Fibroblast of lung (primary cell): Measurements from ENCODE around the gene STX3. TPM values are rescaled to one million over a fixed set of nuclear protein-coding genes. Genes with fewer than 3 reads are reported as not detected.

Experiments used
- DNase-seq, 2 donors: peaks; one replicate each; pipeline versions ENCODE4 v3.0.0 to v3.0.0-alpha.2; 2010; ENCODE audit warnings: low read depth in 2 of 2
- H2AFZ ChIP-seq: 2 replicates; pipeline ENCODE4 v1.5.1; 2012; ENCODE audit warnings: low read length, control low read depth, inconsistent platforms
- H3K27ac ChIP-seq: 2 replicates; pipeline ENCODE4 v1.5.1; 2011; ENCODE audit warnings: low read length, control low read depth; ENCODE audit not compliant: insufficient read depth
- H3K27me3 ChIP-seq: 2 replicates; pipeline ENCODE4 v1.5.1; 2011; ENCODE audit warnings: mild to moderate bottlenecking, low read length; ENCODE audit not compliant: control insufficient read depth, insufficient read depth
- H3K36me3 ChIP-seq: 2 replicates; pipeline ENCODE4 v1.5.1; 2011; ENCODE audit warnings: low read length; ENCODE audit not compliant: control insufficient read depth, insufficient read depth
- H3K4me1 ChIP-seq: 2 replicates; pipeline ENCODE4 v1.5.1; 2011; ENCODE audit warnings: low read length; ENCODE audit not compliant: control insufficient read depth, insufficient read depth; ENCODE audit errors: extremely low read depth
- H3K4me2 ChIP-seq: 2 replicates; pipeline ENCODE4 v1.5.1; 2011; ENCODE audit warnings: low read length, control low read depth; ENCODE audit not compliant: insufficient read depth; ENCODE audit errors: extremely low read depth
- H3K4me3 ChIP-seq, 4 experiments: fragments of 200-600 bp in 1 of 4; sonication (generic) in 1 of 4; replicated peaks in 1 of 4; 2 replicates each; pipeline ENCODE4 v1.5.1; 2011 to 2016; ENCODE audit warnings: low read length in 4 of 4, low read depth in 3 of 4, mild to moderate bottlenecking in 3 of 4, control low read depth in 2 of 4, inconsistent platforms in 1 of 4, mixed read lengths in 1 of 4; ENCODE audit not compliant: insufficient read depth in 1 of 4; ENCODE audit errors: control extremely low read depth in 1 of 4
- H3K79me2 ChIP-seq: 2 replicates; pipeline ENCODE4 v1.5.1; 2012; ENCODE audit warnings: mild to moderate bottlenecking, low read length, inconsistent platforms; ENCODE audit not compliant: control insufficient read depth, insufficient read depth
- H3K9ac ChIP-seq: 2 replicates; pipeline ENCODE4 v1.5.1; 2011; ENCODE audit warnings: mild to moderate bottlenecking, low read length, control low read depth; ENCODE audit not compliant: insufficient read depth
- H3K9me3 ChIP-seq: 2 replicates; pipeline ENCODE4 v1.5.1; 2012; ENCODE audit warnings: low read depth, low read length; ENCODE audit not compliant: control insufficient read depth, insufficient read depth
- H4K20me1 ChIP-seq: 2 replicates; pipeline ENCODE4 v1.5.1; 2011; ENCODE audit warnings: low read length; ENCODE audit not compliant: control insufficient read depth, insufficient read depth; ENCODE audit errors: extremely low read depth
- EZH2 ChIP-seq: IDR thresholded peaks from 2 replicates; pipeline ENCODE4 v1.5.1; 2012; ENCODE audit warnings: low read length, control low read depth, mild to moderate bottlenecking; ENCODE audit errors: missing control alignments
- polyA plus RNA-seq, 2 donors: library from polyadenylated mRNA; depleted of rRNA in 1 of 2; stranded (reverse) in 1 of 2; unstranded in 1 of 2; fragments of >200 nt; gene quantifications; 2 replicates each; pipeline ENCODE4 v1.2.1, GENCODE V29; 2011 to 2012; ENCODE audit warnings: missing spikeins in 1 of 2
- total RNA-seq: library from RNA; depleted of rRNA; stranded (reverse); fragments of >200 nt; gene quantifications from 2 replicates; pipeline ENCODE4 v1.2.1, GENCODE V29; 2014
- TF ChIP-seq, protein P1 (sequence below), 2 donors: IDR thresholded peaks in 1 of 2; conservative IDR thresholded peaks in 1 of 2; 1 replicate in 1 of 2; 2 replicates in 1 of 2; pipeline ENCODE4 v1.5.1; 2011 to 2012; ENCODE audit warnings: low read length in 2 of 2, control low read depth in 1 of 2, inconsistent platforms in 1 of 2, low read depth in 1 of 2, mild to moderate bottlenecking in 1 of 2

STX3 gene
- total and polyA plus RNA-seq, 2 donors (not counting 1 experiment from before 2014, with no cell fraction given): 19.0 to 21.9 TPM

DNA sequence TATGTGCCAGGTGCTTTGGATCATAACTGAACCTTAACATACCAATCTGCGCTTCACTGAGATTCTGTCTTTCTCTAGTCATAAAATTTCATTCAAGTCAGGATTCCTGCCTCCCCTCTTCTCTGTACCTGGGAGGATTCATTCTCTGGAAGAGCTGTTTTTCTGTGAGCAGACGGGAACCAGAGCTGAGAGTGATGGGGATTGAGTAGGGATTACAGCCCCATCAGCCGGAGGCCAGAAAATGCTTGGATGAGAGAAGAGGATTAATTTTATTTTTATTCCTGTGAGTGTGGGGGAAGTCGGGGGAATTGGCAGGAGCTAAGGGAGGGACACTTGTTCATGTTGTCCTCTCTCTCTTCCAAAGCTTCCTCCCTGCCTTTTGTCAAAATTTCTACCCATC lies 4.7 kb downstream of the STX3 start:
- Histone ChIP-seq H3K27me3 (no peaks in the 10 kb centered on the region), H3K36me3 (no peaks in the 10 kb centered on the region), H3K9me3 (no peaks in the 10 kb centered on the region), H3K79me2 (peaks cover 20% of the 10 kb centered on the region), H3K27ac (no peak overlapping the region), H4K20me1 (no peaks in the 10 kb centered on the region), H2AFZ (no peak overlapping the region), H3K4me1 (peaks cover 2% of the 10 kb centered on the region), H3K9ac (no peak overlapping the region), H3K4me2 (no peak overlapping the region), H3K4me3 (no peak overlapping the region)
- no peak for DNase-seq
- TF ChIP-seq, protein P1, sequence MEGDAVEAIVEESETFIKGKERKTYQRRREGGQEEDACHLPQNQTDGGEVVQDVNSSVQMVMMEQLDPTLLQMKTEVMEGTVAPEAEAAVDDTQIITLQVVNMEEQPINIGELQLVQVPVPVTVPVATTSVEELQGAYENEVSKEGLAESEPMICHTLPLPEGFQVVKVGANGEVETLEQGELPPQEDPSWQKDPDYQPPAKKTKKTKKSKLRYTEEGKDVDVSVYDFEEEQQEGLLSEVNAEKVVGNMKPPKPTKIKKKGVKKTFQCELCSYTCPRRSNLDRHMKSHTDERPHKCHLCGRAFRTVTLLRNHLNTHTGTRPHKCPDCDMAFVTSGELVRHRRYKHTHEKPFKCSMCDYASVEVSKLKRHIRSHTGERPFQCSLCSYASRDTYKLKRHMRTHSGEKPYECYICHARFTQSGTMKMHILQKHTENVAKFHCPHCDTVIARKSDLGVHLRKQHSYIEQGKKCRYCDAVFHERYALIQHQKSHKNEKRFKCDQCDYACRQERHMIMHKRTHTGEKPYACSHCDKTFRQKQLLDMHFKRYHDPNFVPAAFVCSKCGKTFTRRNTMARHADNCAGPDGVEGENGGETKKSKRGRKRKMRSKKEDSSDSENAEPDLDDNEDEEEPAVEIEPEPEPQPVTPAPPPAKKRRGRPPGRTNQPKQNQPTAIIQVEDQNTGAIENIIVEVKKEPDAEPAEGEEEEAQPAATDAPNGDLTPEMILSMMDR (conservative IDR thresholded peaks at IDR 0.05 in 1 of 2, IDR thresholded peaks at IDR 0.05 in 1 of 2; ENCODE audit: low read depth in 1 of 2, low read length in 2 of 2): no peak
- no peak for TF ChIP-seq EZH2

DNA sequence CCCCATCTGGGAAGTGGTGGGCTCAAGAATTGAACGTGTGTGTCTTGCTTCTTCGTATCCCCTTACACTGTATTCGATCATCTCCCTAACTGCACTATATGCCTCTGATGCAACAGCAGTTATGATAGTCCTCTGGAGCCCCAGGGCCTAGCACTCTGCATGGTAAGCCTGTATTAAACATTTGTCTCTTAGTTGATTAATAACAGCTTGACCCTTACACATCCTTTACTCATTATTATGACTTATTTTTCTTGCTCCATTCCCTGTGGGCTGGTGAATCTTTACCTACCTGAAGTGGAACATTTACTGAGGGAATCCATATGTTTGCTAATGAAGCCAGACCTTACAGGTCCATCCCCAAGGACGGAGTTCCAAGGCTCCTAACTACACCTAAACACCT lies 5.6 kb downstream of the STX3 start:
- H3K9ac ChIP-seq: no peak overlapping the region
- no peak overlapping the region for H2AFZ ChIP-seq
- no peaks in the 10 kb centered on the region for H3K27me3 ChIP-seq
- H4K20me1 ChIP-seq: no peaks in the 10 kb centered on the region
- TF ChIP-seq EZH2: no peak
- TF ChIP-seq, protein P1 (conservative IDR thresholded peaks at IDR 0.05 in 1 of 2, IDR thresholded peaks at IDR 0.05 in 1 of 2; ENCODE audit: low read depth in 1 of 2, low read length in 2 of 2): no peak
- peaks cover 2% of the 10 kb centered on the region for H3K4me1 ChIP-seq
- no peaks in the 10 kb centered on the region for H3K36me3 ChIP-seq
- DNase-seq: no peak
- no peak overlapping the region for H3K4me2 ChIP-seq
- no peak overlapping the region for H3K4me3 ChIP-seq
- H3K9me3 ChIP-seq: no peaks in the 10 kb centered on the region
- no peak overlapping the region for H3K27ac ChIP-seq
- peaks cover 20% of the 10 kb centered on the region for H3K79me2 ChIP-seq

DNA sequence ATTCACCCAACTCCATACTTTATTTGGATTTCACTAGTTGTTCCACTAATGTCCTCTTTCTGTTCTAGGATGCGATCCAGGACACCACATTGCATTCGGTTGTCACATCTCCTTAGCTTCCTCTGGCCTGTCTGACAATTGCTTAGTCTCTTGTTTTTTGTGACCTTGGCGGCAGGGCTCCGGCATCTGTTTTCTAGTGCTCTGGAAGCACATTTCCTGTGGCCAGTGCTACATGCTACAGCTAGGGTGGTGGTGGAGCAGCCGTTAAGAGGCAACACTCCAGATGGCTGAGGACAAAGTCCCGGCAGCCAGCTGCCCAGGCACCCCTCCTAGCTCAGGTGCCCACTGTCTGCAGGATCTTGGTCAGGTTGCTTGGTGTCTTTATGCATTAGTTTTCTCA lies 6.8 kb downstream of the STX3 start:
- H3K27ac ChIP-seq: no peak overlapping the region
- no peaks in the 10 kb centered on the region for H3K27me3 ChIP-seq
- DNase-seq: no peak
- H3K4me3 ChIP-seq: no peak overlapping the region
- H3K4me1 ChIP-seq: no peaks in the 10 kb centered on the region
- H3K9ac ChIP-seq: no peak overlapping the region
- H4K20me1 ChIP-seq: no peaks in the 10 kb centered on the region
- H3K79me2 ChIP-seq: peaks cover 25% of the 10 kb centered on the region
- no peaks in the 10 kb centered on the region for H3K36me3 ChIP-seq
- H2AFZ ChIP-seq: no peak overlapping the region
- H3K9me3 ChIP-seq: no peaks in the 10 kb centered on the region
- H3K4me2 ChIP-seq: no peak overlapping the region
- no peak for TF ChIP-seq EZH2
- TF ChIP-seq, protein P1 (conservative IDR thresholded peaks at IDR 0.05 in 1 of 2, IDR thresholded peaks at IDR 0.05 in 1 of 2; ENCODE audit: low read depth in 1 of 2, low read length in 2 of 2): no peak
